Peyer's patch (tissue), 4 donors: ENCODE measurements around the gene ACTR1B.

Source experiments
- POLR2A ChIP-seq, 2 donors: fragments of 450-650 bp; IDR thresholded peaks; one replicate each; pipeline ENCODE4 v1.5.1; 2017; ENCODE audit warnings: antibody characterized with exemption in 2 of 2, mild to moderate bottlenecking in 2 of 2, moderate library complexity in 2 of 2
- TF ChIP-seq, protein P1 (sequence below), 6 experiments: fragments of 450-650 bp in 4 of 6; fragments of 200-600 bp in 2 of 6; sonication (generic) in 1 of 6; IDR thresholded peaks; one replicate each; pipeline ENCODE4 v1.5.1; 2017 to 2019; ENCODE audit warnings: antibody characterized with exemption in 6 of 6, mild to moderate bottlenecking in 3 of 6, moderate library complexity in 1 of 6

DNA sequence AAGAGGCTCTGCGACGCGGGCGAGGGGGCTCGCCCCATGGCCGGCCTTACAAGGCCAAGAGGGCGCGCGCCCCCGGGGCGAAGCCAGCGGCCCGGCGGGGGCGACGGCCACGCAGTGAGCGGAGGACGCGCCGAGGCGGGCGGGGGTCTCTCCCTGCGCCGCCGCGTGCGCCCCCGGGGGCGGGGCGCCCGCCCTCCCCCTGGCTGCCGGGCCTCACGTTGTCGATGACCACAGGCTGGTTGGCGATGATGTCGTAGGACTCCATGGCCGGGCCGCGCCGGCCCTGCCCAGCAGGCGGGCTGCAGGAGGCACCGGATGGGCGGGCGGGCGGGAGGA is 250 bp downstream of the ACTR1B start:
- TF ChIP-seq, protein P1, sequence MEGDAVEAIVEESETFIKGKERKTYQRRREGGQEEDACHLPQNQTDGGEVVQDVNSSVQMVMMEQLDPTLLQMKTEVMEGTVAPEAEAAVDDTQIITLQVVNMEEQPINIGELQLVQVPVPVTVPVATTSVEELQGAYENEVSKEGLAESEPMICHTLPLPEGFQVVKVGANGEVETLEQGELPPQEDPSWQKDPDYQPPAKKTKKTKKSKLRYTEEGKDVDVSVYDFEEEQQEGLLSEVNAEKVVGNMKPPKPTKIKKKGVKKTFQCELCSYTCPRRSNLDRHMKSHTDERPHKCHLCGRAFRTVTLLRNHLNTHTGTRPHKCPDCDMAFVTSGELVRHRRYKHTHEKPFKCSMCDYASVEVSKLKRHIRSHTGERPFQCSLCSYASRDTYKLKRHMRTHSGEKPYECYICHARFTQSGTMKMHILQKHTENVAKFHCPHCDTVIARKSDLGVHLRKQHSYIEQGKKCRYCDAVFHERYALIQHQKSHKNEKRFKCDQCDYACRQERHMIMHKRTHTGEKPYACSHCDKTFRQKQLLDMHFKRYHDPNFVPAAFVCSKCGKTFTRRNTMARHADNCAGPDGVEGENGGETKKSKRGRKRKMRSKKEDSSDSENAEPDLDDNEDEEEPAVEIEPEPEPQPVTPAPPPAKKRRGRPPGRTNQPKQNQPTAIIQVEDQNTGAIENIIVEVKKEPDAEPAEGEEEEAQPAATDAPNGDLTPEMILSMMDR (IDR thresholded peaks at IDR 0.05), result peak in 1 of 6 experiments; percentile 19
- peak in 1 of 2 donors; percentile 21 for TF ChIP-seq POLR2A (IDR thresholded peaks at IDR 0.05)
